ENCODE measurements around the gene WDR88.

GRCh38 chr19:33100894-33101644, 30.8 kb upstream of the WDR88 start:
- TF ChIP-seq CTCF (IDR thresholded peaks at IDR 0.05) (no peak), POLR2A (IDR thresholded peaks at IDR 0.05) (no peak)

Measured in vagina (tissue), 2 donors.